AML-193 (cell line): ENCODE results near the gene CEP112.

ENCODE experiments used
- DNase-seq, 2 experiments: peaks; one replicate each; lab custom pipeline; 2025; lab: John Stamatoyannopoulos, UW

The CEP112 gene

GRCh38 chr17:65930140-65930730 is 261.7 kb downstream of the CEP112 start:
- DNase-seq: no peak

GRCh38 chr17:65926599-65926998 is 265.3 kb downstream of the CEP112 start:
- DNase-seq: no peak

GRCh38 chr17:65925606-65926307 is 266.2 kb downstream of the CEP112 start:
- no peak for DNase-seq

GRCh38 chr17:65920996-65921395 is 270.9 kb downstream of the CEP112 start:
- DNase-seq: no peak

- no peak for DNase-seq
These were observed 273.0 kb downstream of the CEP112 start for GRCh38 chr17:65918916-65919315.

- DNase-seq: no peak
These were observed 273.4 kb downstream of the CEP112 start for GRCh38 chr17:65918500-65918899.

GRCh38 chr17:65917560-65917959 is 274.4 kb downstream of the CEP112 start:
- no peak for DNase-seq

- no peak for DNase-seq
These were observed 275.5 kb downstream of the CEP112 start for GRCh38 chr17:65916425-65916824.

- DNase-seq: no peak
These were observed 277.1 kb downstream of the CEP112 start for GRCh38 chr17:65914784-65915342.

GRCh38 chr17:65913326-65913850 is 278.5 kb downstream of the CEP112 start:
- no peak for DNase-seq

- no peak for DNase-seq
These were observed 281.1 kb downstream of the CEP112 start for GRCh38 chr17:65910836-65911235.

- DNase-seq: no peak
These were observed 289.0 kb downstream of the CEP112 start for GRCh38 chr17:65902831-65903522.

GRCh38 chr17:65902155-65902554 is 289.8 kb downstream of the CEP112 start:
- DNase-seq: no peak

GRCh38 chr17:65901394-65901793 is 290.5 kb downstream of the CEP112 start:
- DNase-seq: no peak

GRCh38 chr17:65900216-65900615 is 291.7 kb downstream of the CEP112 start:
- DNase-seq: no peak

GRCh38 chr17:65898651-65899050 is 293.3 kb downstream of the CEP112 start:
- DNase-seq: no peak

- no peak for DNase-seq
These were observed 295.0 kb downstream of the CEP112 start for GRCh38 chr17:65896889-65897288.

- no peak for DNase-seq
These were observed 296.0 kb downstream of the CEP112 start for GRCh38 chr17:65895969-65896368.

GRCh38 chr17:65893692-65894279 is 298.1 kb downstream of the CEP112 start:
- no peak for DNase-seq

- no peak for DNase-seq
These were observed 299.0 kb downstream of the CEP112 start for GRCh38 chr17:65892912-65893377.

GRCh38 chr17:65891231-65891735 is 300.6 kb downstream of the CEP112 start:
- DNase-seq: no peak

- DNase-seq: no peak
These were observed 303.3 kb downstream of the CEP112 start for GRCh38 chr17:65888649-65889048.
